Endothelial cell of hepatic sinusoid (primary cell): ENCODE measurements around the gene CRYAA.
"Not testable (repeated sequence)": the region's sequence is repeated elsewhere in the genome, so short reads cannot be mapped to it uniquely, and the experiment has no call there.

Source experiments
- in situ Hi-C: cut with HindIII; loops from 2 replicates; pipeline ENCODE4 v1.10.0; 2017; ENCODE audit warnings: low sequenced_read_pairs

Gene CRYAA, protein sequence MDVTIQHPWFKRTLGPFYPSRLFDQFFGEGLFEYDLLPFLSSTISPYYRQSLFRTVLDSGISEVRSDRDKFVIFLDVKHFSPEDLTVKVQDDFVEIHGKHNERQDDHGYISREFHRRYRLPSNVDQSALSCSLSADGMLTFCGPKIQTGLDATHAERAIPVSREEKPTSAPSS

GRCh38 chr21:43168708-43169107 is at the start of gene CRYAA:
Gene CRYAA, plus strand, starts transcription at chr21:43169008. Its CDS starts 92 bp downstream, at chr21:43169100.
- in situ Hi-C loops, result not testable (repeated sequence)

GRCh38 chr21:43130094-43130493 is 38.7 kb upstream of the CRYAA start:
- in situ Hi-C loops, result not testable (repeated sequence)

GRCh38 chr21:43134520-43134919 is 34.3 kb upstream of the CRYAA start:
- in situ Hi-C loops, result not testable (repeated sequence)

DNA sequence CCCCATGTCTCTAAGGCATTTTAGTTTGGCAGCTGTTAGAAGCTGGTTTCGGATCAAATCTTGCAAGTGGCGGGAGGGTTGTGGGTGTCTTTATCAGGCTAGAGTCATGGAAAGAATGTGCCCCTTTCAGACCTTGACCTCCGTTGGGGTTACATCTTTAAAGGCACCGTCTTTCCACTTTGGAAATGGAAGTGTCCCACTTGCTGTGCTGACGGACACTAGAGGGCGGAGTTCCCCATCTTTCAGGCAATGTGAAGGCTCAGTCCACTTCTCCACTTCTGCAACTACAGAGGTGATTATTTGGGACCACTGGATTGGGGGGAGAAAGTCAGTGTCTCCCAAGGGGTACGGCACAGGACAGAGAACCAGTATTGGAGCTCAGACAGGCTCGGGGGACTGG is 29.9 kb upstream of the CRYAA start:
- in situ Hi-C loops, result not testable (repeated sequence)

DNA sequence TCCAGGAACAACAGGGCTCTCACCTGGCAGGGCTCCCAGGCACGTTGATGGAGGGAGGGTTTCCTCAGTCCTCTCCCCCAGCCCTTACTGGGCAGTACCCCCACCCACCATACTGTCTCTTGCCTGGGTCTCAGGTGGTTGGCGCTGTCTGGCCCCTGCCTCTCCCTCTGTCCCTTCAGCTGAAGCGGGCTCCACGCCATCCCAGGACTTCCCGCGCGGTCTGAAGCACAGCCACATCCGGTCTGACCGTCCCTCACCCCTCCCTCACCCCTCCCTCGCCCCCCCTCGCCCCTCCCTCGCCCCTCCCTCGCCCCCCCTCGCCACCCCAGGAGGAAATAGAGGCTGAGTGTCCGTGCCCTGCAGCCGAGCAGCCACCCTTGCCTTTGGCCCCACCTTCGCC is 27.4 kb upstream of the CRYAA start:
- in situ Hi-C loops, result not testable (repeated sequence)

DNA sequence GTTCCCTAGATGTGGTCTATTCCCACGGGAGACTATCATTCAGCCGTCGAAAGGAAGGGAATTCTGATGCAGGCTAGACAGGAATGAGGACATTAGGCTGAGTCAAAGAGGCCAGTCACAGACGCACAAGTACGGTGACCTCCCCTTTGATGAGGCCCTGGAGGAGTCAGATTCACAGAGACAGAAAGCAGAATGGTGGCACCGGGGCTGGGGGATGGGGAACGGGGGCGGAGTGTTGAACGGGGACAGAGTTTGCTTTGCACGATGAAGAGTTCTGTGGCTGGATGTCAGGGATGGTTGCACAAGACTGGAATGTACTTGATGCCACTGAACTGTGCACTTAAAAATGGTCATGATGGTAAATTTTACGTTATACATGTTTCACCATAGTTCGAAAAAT is 22.2 kb upstream of the CRYAA start:
- in situ Hi-C loops, result not testable (repeated sequence)

DNA sequence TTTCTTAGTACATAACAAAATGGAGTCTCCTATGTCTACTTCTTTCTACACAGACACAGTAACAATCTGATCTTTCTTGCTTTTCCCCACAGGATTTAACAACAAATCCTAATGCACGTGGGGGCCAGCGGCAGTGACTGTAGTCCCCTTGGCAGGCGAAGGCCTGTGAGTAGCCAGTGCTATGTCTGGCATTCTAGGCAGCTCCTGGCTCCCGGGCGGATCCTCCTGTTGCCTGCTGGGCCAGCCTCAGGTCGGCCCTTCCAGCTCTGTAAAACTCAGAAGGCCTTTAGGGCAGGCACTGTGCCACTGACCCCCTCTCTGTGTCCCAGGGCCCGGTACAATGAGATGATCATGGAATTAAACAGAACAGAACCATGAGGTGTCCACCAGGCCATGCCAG is 20.8 kb upstream of the CRYAA start:
- in situ Hi-C loops, result not testable (repeated sequence)

DNA sequence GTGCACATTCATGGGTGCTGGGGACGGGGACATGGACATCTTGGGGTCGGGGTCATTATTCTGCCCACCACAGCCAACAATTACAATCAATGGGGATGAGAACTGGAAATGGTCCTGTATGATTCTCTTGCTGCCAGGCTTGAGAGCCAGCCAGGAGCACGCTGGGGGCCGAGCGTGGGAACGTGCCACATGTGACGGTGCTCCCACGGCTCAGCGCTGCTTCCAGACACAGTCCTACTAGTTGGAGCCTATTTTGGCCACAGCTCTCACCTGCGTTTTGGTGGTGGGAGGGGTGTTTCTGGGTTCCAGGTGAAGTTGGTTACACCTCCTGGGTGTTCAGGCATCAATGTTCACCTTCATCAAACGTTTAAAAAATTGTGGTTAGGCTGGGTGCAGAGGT is 19.5 kb upstream of the CRYAA start:
- in situ Hi-C loops, result not testable (repeated sequence)

GRCh38 chr21:43153601-43154000 is 15.2 kb upstream of the CRYAA start:
- in situ Hi-C loops, result not testable (repeated sequence)

GRCh38 chr21:43159279-43160175 is 9.3 kb upstream of the CRYAA start:
- in situ Hi-C loops, result not testable (repeated sequence)

GRCh38 chr21:43161826-43162707 is 6.7 kb upstream of the CRYAA start:
- in situ Hi-C loops, result not testable (repeated sequence)

DNA sequence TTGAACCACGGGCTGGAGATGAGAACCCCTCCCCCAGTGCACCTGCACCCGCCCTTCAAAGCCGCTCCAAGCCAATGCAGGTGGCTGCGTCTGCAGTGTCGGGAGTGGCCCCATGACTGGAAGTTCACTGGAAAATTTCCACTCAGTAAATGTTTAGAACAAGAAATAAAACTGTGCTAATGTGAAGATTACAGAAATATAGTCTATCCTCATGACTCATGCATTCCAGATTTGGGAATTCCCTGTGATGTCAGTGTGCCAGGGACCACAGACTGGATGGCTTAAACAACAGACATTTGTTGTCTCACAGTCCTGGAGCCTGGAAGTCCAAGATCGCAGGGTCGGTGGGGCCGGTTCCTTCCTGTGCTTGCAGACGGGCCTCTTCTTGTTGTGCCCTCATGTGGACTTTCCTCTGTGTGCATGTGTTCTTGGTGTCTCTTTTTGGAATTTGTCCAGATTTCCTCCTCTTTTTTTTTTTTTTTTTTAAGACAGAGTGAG is 6.1 kb upstream of the CRYAA start:
- in situ Hi-C loops, result not testable (repeated sequence)

GRCh38 chr21:43164823-43165222 is 4.0 kb upstream of the CRYAA start:
- in situ Hi-C loops, result not testable (repeated sequence)

- in situ Hi-C loops, result not testable (repeated sequence)
Observed at GRCh38 chr21:43165734-43166133, 3.1 kb upstream of the CRYAA start.

GRCh38 chr21:43169230-43169886 is 550 bp downstream of the CRYAA start:
- in situ Hi-C loops, result not testable (repeated sequence)

GRCh38 chr21:43169891-43170290 is 1.1 kb downstream of the CRYAA start:
- in situ Hi-C loops, result not testable (repeated sequence)

GRCh38 chr21:43172812-43173211 is 4.0 kb downstream of the CRYAA start:
- in situ Hi-C loops, result not testable (repeated sequence)

- in situ Hi-C loops, result not testable (repeated sequence)
Observed at GRCh38 chr21:43173438-43173837, 4.6 kb downstream of the CRYAA start.

- in situ Hi-C loops, result not testable (repeated sequence)
Observed at GRCh38 chr21:43173930-43174329, 5.1 kb downstream of the CRYAA start.

GRCh38 chr21:43174998-43175397 is 6.2 kb downstream of the CRYAA start:
- in situ Hi-C loops, result not testable (repeated sequence)
